ENCODE results near the gene BCL2L15. TPM values are rescaled to one million over a fixed set of nuclear protein-coding genes. Genes with fewer than 3 reads are reported as not detected.
"Not testable (repeated sequence)": the region's sequence is repeated elsewhere in the genome, so short reads cannot be mapped to it uniquely, and the experiment has no call there.

Gene BCL2L15
- total RNA-seq, 5 donors from 2014 or later (not counting 1 experiment from before 2014, with no cell fraction given), result 1.2 to 5.8 (median 1.7) TPM

- POLR2A ChIA-PET, result interaction anchor here (0.6 to 0.8 kb wide), 2 partner anchors 16 to 39 kb away, joined by 3 read pairs; no protein-coding TSS in a partner anchor
- H3K9me3 Mint-ChIP-seq, result no peaks in the 10 kb centered on the region
- H3K27me3 ChIP-seq (replicated peaks in 1 of 2; ENCODE audit: control insufficient read depth in 2 of 2, extremely low read depth in 1 of 2, insufficient read depth in 2 of 2, low read length in 1 of 2), result no peaks in the 10 kb centered on the region
- no peak for DNase-seq
- H3K9me3 ChIP-seq, result no peaks in the 10 kb centered on the region
- peaks cover 10 to 51% of the 10 kb centered on the region in 2 donors for H3K36me3 ChIP-seq (ENCODE audit: control insufficient read depth in 2 of 2, extremely low read depth in 1 of 2, insufficient read depth in 1 of 2, low read length in 1 of 2)
- H3K36me3 Mint-ChIP-seq, result peaks cover 40% of the 10 kb centered on the region
- no peaks in the 10 kb centered on the region for H3K27me3 Mint-ChIP-seq
- peak overlapping the region; percentile 46 to 55 for H3K27ac Mint-ChIP-seq
- CTCF ChIA-PET, result interaction anchor here in 1 of 2 donors (1.1 kb wide), 1 partner anchor 13 kb away, joined by 3 read pairs; no protein-coding TSS in a partner anchor
- H3K4me3 ChIP-seq (ENCODE audit: control insufficient read depth in 1 of 2, extremely low read depth in 1 of 2, low read length in 1 of 2), result no peak overlapping the region
- H3K4me1 Mint-ChIP-seq, result peaks cover 21 to 24% (median 22%) of the 10 kb centered on the region in 3 donors
- no peak overlapping the region for H3K27ac ChIP-seq (ENCODE audit: low read length)
- 100% methylated on average over 1 of the region's 2 CpGs for WGBS (ENCODE audit: insufficient coverage)
- no peak overlapping the region for H3K4me3 Mint-ChIP-seq
- ATAC-seq (replicated peaks in 1 of 4), result no peak
- H3K4me1 ChIP-seq (ENCODE audit: control insufficient read depth in 1 of 2, extremely low read depth in 1 of 2, insufficient read depth in 2 of 2, low read length in 2 of 2), result peaks cover 7 to 13% of the 10 kb centered on the region in 2 experiments
These were observed 31.0 kb downstream of the BCL2L15 start for GRCh38 chr1:113856401-113856790.

- H3K27me3 Mint-ChIP-seq, result no peaks in the 10 kb centered on the region
- ATAC-seq (replicated peaks in 1 of 4) (no peak), DNase-seq (no peak)
- peak overlapping the region; percentile 46 to 55 for H3K27ac Mint-ChIP-seq
- H3K4me3 Mint-ChIP-seq, result no peak overlapping the region
- Histone ChIP-seq H3K36me3 (ENCODE audit: control insufficient read depth in 2 of 2, extremely low read depth in 1 of 2, insufficient read depth in 1 of 2, low read length in 1 of 2) (peaks cover 10 to 53% of the 10 kb centered on the region in 2 donors), H3K27ac (ENCODE audit: low read length) (no peak overlapping the region), H3K4me3 (ENCODE audit: control insufficient read depth in 1 of 2, extremely low read depth in 1 of 2, low read length in 1 of 2) (no peak overlapping the region), H3K4me1 (ENCODE audit: control insufficient read depth in 1 of 2, extremely low read depth in 1 of 2, insufficient read depth in 2 of 2, low read length in 2 of 2) (peaks cover 3 to 11% of the 10 kb centered on the region in 2 experiments), H3K9me3 (no peaks in the 10 kb centered on the region), H3K27me3 (replicated peaks in 1 of 2; ENCODE audit: control insufficient read depth in 2 of 2, extremely low read depth in 1 of 2, insufficient read depth in 2 of 2, low read length in 1 of 2) (no peaks in the 10 kb centered on the region)
- H3K36me3 Mint-ChIP-seq, result peaks cover 42% of the 10 kb centered on the region
- H3K9me3 Mint-ChIP-seq, result no peaks in the 10 kb centered on the region
- ChIA-PET POLR2A (interaction anchor here in 1 of 2 donors (0.6 kb wide), 1 partner anchor 38 kb away, joined by 3 read pairs; no protein-coding TSS in a partner anchor), CTCF (no interaction called here)
- WGBS (ENCODE audit: insufficient coverage), result no CpG with 5 or more reads among the region's 4 CpGs
- H3K4me1 Mint-ChIP-seq, result peaks cover 20 to 23% (median 21%) of the 10 kb centered on the region in 3 donors
These were observed 31.6 kb downstream of the BCL2L15 start for GRCh38 chr1:113855630-113856400.

DNA sequence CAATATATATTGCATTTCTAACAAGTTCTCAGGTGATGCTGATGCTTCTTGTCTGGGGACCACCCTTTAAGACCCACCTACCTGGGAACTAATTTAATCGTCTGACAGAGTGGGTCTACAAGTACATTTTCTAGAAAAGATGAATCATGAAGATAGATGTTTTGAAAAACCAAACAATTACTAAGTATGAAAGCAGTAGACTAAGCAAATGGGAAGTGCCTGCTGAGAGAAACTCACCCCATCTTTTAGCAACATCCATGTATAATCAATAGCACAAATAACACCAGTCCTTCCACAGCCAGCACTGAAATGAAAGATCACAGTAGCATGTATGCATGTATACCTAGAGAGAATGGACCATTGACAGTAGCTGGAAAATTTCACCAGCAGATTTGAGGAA, 33.1 kb downstream of the BCL2L15 start:
- DNase-seq (no peak), ATAC-seq (replicated peaks in 1 of 4) (no peak)
- CTCF ChIA-PET, result no interaction called here
- Mint-ChIP-seq H3K9me3 (no peaks in the 10 kb centered on the region), H3K27ac (no peak overlapping the region), H3K36me3 (peaks cover 44% of the 10 kb centered on the region), H3K4me1 (peaks cover 16 to 21% (median 17%) of the 10 kb centered on the region in 3 donors), H3K27me3 (no peaks in the 10 kb centered on the region), H3K4me3 (no peak overlapping the region)
- Histone ChIP-seq H3K9me3 (no peaks in the 10 kb centered on the region), H3K27ac (ENCODE audit: low read length) (no peak overlapping the region), H3K4me1 (ENCODE audit: control insufficient read depth in 1 of 2, extremely low read depth in 1 of 2, insufficient read depth in 2 of 2, low read length in 2 of 2) (peaks cover 3 to 11% of the 10 kb centered on the region in 2 experiments), H3K36me3 (ENCODE audit: control insufficient read depth in 2 of 2, extremely low read depth in 1 of 2, insufficient read depth in 1 of 2, low read length in 1 of 2) (peaks cover 10 to 53% of the 10 kb centered on the region in 2 donors), H3K4me3 (ENCODE audit: control insufficient read depth in 1 of 2, extremely low read depth in 1 of 2, low read length in 1 of 2) (no peak overlapping the region), H3K27me3 (replicated peaks in 1 of 2; ENCODE audit: control insufficient read depth in 2 of 2, extremely low read depth in 1 of 2, insufficient read depth in 2 of 2, low read length in 1 of 2) (no peaks in the 10 kb centered on the region)
- WGBS (ENCODE audit: insufficient coverage), result no CpG with 5 or more reads among the region's 1 CpG
- POLR2A ChIA-PET, result interaction anchor here in 1 of 2 donors (0.5 kb wide), 1 partner anchor 10 kb away, joined by 3 read pairs; no protein-coding TSS in a partner anchor

DNA sequence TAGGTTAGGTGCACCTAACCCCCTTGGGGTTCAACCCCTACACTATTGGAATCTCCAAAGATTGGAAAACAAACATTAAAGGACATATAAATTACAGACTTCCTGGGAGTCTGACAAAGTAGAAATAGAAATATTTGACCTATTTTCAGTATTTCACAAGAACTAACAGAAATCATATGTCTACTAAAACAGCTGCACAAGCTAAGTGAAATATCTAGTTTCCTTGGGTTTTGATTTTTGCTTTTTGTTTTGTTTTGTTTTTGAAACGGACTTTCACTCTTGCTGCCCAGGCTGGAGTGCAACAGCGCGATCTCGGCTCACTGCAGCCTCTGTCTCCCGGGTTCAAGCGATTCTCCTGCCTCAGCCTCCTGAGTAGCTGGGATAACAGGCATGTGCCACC, 34.7 kb downstream of the BCL2L15 start:
- peaks cover 10 to 42% of the 10 kb centered on the region in 2 donors for H3K36me3 ChIP-seq (ENCODE audit: control insufficient read depth in 2 of 2, extremely low read depth in 1 of 2, insufficient read depth in 1 of 2, low read length in 1 of 2)
- Mint-ChIP-seq H3K4me1 (peaks cover 13 to 16% (median 14%) of the 10 kb centered on the region in 3 donors), H3K36me3 (peaks cover 45% of the 10 kb centered on the region), H3K27ac (peak overlapping the region in 1 of 2 donors; percentile 58)
- CTCF ChIA-PET; H3K9me3 ChIP-seq; H3K27me3 ChIP-seq (replicated peaks in 1 of 2; ENCODE audit: control insufficient read depth in 2 of 2, extremely low read depth in 1 of 2, insufficient read depth in 2 of 2, low read length in 1 of 2); H3K27ac ChIP-seq (ENCODE audit: low read length); POLR2A ChIA-PET; ATAC-seq (replicated peaks in 1 of 4); H3K4me3 Mint-ChIP-seq; H3K4me3 ChIP-seq (ENCODE audit: control insufficient read depth in 1 of 2, extremely low read depth in 1 of 2, low read length in 1 of 2); H3K9me3 Mint-ChIP-seq; H3K27me3 Mint-ChIP-seq; DNase-seq: not testable (repeated sequence)
- WGBS (ENCODE audit: insufficient coverage), result 84% methylated on average over 4 of the region's 6 CpGs
- H3K4me1 ChIP-seq (ENCODE audit: control insufficient read depth in 1 of 2, extremely low read depth in 1 of 2, insufficient read depth in 2 of 2, low read length in 2 of 2), result peaks cover 3 to 11% of the 10 kb centered on the region in 2 experiments

DNA sequence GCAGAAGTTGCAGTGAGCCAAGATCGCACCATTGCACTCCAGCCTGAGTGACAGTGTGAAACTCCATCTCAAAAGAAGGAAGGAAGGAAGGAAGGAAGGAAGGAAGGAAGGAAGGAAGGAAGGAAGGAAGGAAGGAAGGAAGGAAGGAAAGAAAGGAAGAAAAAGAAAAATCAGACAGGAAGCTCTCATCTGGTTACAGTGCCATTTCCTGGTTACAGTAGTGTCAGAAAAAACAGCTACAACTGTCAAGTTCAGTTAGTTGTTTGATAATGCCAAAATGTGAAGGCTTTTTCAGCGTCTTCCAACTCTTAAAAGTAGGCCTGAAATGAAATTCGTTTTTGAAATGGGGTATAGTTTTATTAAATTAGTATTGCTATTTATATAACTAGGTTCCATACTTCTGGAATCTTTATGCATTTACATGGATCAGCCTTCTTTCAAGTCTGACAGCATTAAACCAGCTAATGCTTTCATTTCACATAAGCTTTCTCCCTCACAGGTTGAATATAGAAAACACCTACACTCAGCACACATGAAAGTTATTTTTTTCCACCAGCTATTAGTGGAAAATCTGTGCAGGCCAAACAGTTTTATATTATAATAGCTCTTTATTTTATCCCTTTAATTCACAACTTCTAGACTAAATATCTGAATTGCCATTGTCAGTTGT, 37.1 kb downstream of the BCL2L15 start:
- WGBS (ENCODE audit: insufficient coverage), result no CpG with 5 or more reads among the region's 3 CpGs
- no peak overlapping the region for H3K4me3 ChIP-seq (ENCODE audit: control insufficient read depth in 1 of 2, extremely low read depth in 1 of 2, low read length in 1 of 2)
- H3K4me3 Mint-ChIP-seq, result peak overlapping the region in 1 of 3 donors; percentile 30

DNA sequence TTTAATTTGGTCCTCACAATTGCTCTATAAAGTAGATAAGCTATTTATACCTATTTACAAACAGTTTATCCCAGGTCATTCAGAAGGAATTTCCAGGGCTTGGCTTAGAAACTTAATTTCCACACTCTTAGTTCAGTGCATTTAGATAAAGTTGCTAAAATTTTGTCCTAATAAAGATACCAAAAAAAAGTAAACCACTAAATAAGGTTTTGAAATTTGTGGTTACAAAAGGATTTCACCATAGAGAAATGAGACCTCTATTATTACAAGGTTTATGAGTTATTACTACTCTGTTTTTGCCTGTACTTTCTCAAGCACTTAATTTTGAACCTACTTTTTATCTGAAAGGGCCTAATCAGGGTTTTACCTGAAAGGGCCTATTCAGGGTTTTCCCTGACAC, 38.3 kb downstream of the BCL2L15 start:
- no peak overlapping the region for H3K27ac Mint-ChIP-seq
- ChIA-PET POLR2A (interaction anchor here (0.7 to 0.9 kb wide), 3 partner anchors 13 to 109 kb away, joined by 3 read pairs; no protein-coding TSS in a partner anchor), CTCF (interaction anchor here (0.5 to 1.4 kb wide), 4 partner anchors 14 to 571 kb away, joined by 3 to 6 read pairs (median 3); no protein-coding TSS in a partner anchor)
- peaks cover 41% of the 10 kb centered on the region for H3K36me3 Mint-ChIP-seq
- Histone ChIP-seq H3K4me3 (ENCODE audit: control insufficient read depth in 1 of 2, extremely low read depth in 1 of 2, low read length in 1 of 2) (no peak overlapping the region), H3K27me3 (replicated peaks in 1 of 2; ENCODE audit: control insufficient read depth in 2 of 2, extremely low read depth in 1 of 2, insufficient read depth in 2 of 2, low read length in 1 of 2) (no peaks in the 10 kb centered on the region), H3K27ac (ENCODE audit: low read length) (no peak overlapping the region), H3K9me3 (no peaks in the 10 kb centered on the region), H3K36me3 (ENCODE audit: control insufficient read depth in 2 of 2, extremely low read depth in 1 of 2, insufficient read depth in 1 of 2, low read length in 1 of 2) (peaks cover 7 to 29% of the 10 kb centered on the region in 2 donors), H3K4me1 (ENCODE audit: control insufficient read depth in 1 of 2, extremely low read depth in 1 of 2, insufficient read depth in 2 of 2, low read length in 2 of 2) (peaks cover 3 to 11% of the 10 kb centered on the region in 2 experiments)
- no peak for ATAC-seq (replicated peaks in 1 of 4)
- peaks cover 0 to 9% (median 0%) of the 10 kb centered on the region in 3 donors for H3K9me3 Mint-ChIP-seq
- no peak for DNase-seq
- H3K27me3 Mint-ChIP-seq, result no peaks in the 10 kb centered on the region
- H3K4me3 Mint-ChIP-seq, result no peak overlapping the region
- peaks cover 13 to 16% (median 14%) of the 10 kb centered on the region in 3 donors for H3K4me1 Mint-ChIP-seq

More for the DNA sequence above, 37.1 kb downstream of the BCL2L15 start:
- ATAC-seq (replicated peaks in 1 of 4) (peak in 2 of 4 experiments; percentile 46 to 67), DNase-seq (peak in 1 of 35 experiments; percentile 32)
- Histone ChIP-seq H3K36me3 (ENCODE audit: control insufficient read depth in 2 of 2, extremely low read depth in 1 of 2, insufficient read depth in 1 of 2, low read length in 1 of 2) (peaks cover 10 to 35% of the 10 kb centered on the region in 2 donors), H3K27me3 (replicated peaks in 1 of 2; ENCODE audit: control insufficient read depth in 2 of 2, extremely low read depth in 1 of 2, insufficient read depth in 2 of 2, low read length in 1 of 2) (no peaks in the 10 kb centered on the region), H3K27ac (ENCODE audit: low read length) (peak overlapping the region; percentile 54), H3K9me3 (no peaks in the 10 kb centered on the region), H3K4me1 (ENCODE audit: control insufficient read depth in 1 of 2, extremely low read depth in 1 of 2, insufficient read depth in 2 of 2, low read length in 2 of 2) (peaks cover 3 to 11% of the 10 kb centered on the region in 2 experiments)
- Mint-ChIP-seq H3K27me3 (no peaks in the 10 kb centered on the region), H3K4me1 (peaks cover 13 to 16% (median 14%) of the 10 kb centered on the region in 3 donors), H3K27ac (peak overlapping the region; percentile 73 to 77), H3K9me3 (peaks cover 0 to 9% (median 0%) of the 10 kb centered on the region in 3 donors), H3K36me3 (peaks cover 48% of the 10 kb centered on the region)
- POLR2A ChIA-PET, result interaction anchor here (0.6 to 1.5 kb wide), 6 partner anchors 12 to 80 kb away, joined by 3 to 11 read pairs (median 3); partner anchors contain the start of genes AP4B1 (in 1 of the 2) and HIPK1 (in 1 of the 2)
- CTCF ChIA-PET, result interaction anchor here in 1 of 2 donors (0.8 to 1.4 kb wide), 7 partner anchors 9 to 93 kb away, joined by 3 to 5 read pairs (median 3); partner anchors contain the start of genes AP4B1 and HIPK1

Data from T-cell (primary cell).